Nucleus accumbens (tissue), 56 donors: ENCODE data around the gene GH2.
"Not testable (repeated sequence)": the region's sequence is repeated elsewhere in the genome, so short reads cannot be mapped to it uniquely, and the experiment has no call there.

Experiments
- DNase-seq, 56 donors: peaks; one replicate each; lab custom pipeline; 2025; lab: John Stamatoyannopoulos, UW

GH2 gene

GRCh38 chr17:63911657-63912100 lies 29.9 kb upstream of the GH2 start:
- DNase-seq = peak in 15 of 56 donors; percentile 4 to 60 (median 12)

DNA sequence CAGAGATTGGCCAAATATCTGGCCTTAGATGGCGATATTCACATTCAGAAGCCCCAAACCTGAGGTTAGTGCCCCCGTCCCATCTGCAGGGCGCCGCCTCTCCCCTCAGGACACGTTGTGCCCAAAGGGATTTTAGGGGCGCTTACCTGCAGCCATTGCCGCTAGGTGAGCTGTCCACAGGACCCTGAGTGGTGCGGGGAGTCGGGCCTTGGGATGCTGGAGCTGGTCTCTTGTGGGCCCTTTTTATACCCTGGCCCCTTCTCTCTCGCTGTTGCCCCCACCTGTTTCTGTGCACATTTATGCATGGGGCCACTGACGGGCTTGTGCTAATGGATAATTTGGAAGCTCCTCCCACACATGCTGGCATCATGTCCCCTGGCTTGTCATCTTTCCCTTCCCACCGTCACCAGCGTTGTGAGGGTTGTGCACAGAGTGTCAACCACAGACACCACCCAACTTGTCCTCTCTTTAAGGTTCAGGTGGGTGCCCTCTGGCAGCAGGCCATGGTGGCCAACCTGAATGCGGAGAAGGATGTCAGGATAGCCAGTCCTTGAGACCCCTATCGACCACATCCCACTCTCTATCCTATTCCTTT lies 29.4 kb upstream of the GH2 start, which contains the start of gene CSHL1:
Gene CSHL1 (minus strand): TSS at position 218 of the 595 bp plus-strand sequence. CDS start 62 bp downstream, at position 156.
- DNase-seq = peak in 1 of 56 donors; percentile 23

- DNase-seq = no peak
These were observed 28.4 kb upstream of the GH2 start for GRCh38 chr17:63910096-63910495.

DNA sequence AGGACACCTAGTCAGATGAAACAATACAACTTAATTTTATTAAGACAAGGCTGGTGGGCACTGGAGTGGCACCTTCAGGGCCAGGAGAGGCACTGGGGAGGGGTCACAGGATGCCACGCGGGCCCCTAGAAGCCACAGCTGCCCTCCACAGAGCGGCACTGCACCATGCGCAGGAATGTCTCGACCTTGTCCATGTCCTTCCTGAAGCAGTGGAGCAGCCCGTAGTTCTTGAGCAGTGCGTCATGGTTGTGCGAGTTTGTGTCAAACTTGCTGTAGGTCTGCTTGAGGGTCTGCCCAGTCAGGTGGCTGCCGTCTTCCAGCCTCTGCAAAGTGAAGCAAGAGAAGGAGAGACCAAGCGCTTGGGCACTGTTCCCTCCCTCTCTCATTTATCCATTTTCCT lies 27.8 kb upstream of the GH2 start:
- DNase-seq = not testable (repeated sequence)

DNA sequence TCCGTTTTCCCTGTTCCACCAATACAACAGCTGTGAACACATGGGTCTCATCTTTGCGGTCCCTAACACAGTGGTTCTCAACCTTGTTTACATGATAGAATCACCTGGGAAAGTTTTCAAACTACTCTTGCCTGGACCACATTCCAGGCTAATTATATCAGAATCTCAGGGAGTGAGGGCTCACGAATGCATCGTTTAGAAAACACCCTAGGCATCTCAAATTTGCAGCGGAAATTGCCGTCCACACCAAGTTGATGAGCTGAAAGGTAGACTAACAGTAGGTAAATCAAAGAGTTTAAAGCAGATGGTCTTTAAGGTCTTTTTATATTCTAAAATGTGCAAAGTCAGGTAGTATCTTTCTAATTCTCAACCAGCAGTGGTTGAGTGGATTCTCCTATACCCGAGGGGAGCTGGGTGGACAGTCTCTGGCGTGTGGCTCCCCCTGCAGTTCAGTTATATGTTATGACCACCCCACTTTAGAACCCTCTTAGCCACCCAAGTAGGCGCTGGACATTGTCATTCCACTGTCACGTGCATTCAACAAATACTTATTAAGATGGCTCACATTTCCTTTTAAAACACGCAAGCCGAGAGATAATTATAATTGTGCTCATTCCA lies 25.5 kb upstream of the GH2 start:
- DNase-seq = not testable (repeated sequence)

GRCh38 chr17:63904796-63905195 lies 23.1 kb upstream of the GH2 start:
- not testable (repeated sequence) for DNase-seq

DNA sequence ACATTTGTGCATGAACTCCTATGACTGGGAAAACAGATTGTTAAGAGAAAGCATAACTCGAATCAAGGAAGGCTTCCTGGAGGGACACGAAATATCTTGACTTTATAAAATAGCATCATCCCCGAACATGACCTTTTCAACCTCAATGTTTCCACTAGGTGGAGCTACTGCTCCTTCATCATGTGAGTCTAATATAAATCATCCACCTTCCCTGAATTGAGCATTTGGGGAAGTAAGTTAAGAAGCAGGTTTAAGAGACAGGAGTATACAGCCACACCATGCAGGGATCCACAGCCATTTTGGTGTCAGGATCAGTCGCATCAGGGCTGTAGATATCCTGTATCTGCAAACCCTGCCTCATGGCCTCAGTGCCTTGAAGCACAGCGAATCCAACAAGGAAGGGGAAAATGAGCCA lies 22.1 kb upstream of the GH2 start:
- not testable (repeated sequence) for DNase-seq

DNA sequence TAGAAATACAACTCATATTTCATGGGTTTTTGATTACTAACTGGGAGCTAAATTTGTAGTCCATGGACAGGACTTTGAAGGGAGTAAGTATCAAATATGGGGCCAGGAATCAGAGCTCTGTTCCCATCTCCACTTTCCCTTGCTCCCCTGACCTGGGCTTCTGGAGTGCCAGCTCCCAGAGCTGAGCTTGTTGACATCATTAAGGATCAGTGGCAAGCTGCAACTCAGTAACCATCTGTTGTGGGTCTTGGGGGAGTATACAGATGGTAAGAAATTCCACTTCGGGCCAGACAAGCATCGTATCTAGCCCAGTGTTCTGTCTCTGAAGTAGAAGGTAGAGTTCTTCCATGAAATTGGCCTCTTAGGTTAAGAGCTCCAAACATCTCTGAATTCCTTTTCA lies 20.2 kb upstream of the GH2 start:
- DNase-seq = not testable (repeated sequence)

DNA sequence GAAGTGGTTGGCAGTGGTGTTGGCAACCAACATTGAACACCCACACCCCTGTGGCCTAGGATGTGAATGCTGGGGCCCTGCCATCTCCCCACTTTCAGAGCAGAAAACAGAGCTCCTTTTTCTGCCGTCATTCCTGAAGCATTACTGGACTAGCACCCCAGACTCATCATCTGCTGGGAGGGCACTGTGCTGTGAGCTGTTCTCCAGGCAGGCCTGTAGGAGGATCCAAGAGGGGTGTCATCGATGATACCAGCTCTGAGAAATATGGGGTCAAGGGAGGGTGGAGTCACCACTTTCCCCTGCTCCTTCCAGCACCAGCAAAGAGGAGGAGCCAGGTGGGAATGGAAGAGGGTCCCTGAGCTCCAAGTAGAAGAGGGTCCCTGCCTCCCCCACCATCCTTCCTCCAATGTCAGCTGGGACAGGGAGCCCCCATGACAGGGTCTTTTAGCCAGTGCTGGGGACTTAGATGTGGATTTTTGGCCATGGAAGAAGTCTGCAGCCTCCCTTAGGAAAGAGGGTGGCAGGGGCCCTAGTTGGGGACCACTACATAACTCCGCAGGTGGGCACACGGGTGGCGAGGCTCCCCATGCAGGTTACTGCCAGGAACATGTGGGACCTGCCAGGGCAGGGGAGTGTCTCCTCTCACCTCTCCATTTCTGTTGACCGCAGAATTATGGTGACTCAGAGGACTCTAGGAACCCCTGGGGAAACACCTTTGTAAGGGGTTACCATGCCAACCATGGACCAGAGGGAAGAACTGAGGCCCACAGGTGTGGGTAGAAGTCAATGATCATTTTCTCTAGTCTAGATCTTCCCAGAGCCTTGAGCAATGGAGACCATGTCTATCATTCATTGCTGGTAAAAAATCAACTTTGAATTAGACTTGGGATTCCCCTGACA lies 17.4 kb upstream of the GH2 start:
- not testable (repeated sequence) for DNase-seq

GRCh38 chr17:63896524-63897354 lies 15.0 kb upstream of the GH2 start, which contains the start of gene CSH1:
Gene CSH1, minus strand, starts transcription at chr17:63896574. Its CDS starts 63 bp downstream, at chr17:63896511.
- not testable (repeated sequence) for DNase-seq

DNA sequence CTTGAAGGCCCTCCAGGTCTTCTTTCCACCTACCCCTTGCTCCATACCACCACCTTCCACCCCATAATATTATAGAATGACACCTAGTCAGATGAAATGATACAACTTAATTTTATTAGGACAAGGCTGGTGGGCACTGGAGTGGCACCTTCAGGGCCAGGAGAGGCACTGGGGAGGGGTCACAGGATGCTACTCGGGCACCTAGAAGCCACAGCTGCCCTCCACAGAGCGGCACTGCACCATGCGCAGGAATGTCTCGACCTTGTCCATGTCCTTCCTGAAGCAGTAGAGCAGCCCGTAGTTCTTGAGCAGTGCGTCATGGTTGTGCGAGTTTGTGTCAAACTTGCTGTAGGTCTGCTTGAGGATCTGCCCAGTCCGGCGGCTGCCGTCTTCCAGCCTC lies 13.1 kb upstream of the GH2 start:
- not testable (repeated sequence) for DNase-seq

DNA sequence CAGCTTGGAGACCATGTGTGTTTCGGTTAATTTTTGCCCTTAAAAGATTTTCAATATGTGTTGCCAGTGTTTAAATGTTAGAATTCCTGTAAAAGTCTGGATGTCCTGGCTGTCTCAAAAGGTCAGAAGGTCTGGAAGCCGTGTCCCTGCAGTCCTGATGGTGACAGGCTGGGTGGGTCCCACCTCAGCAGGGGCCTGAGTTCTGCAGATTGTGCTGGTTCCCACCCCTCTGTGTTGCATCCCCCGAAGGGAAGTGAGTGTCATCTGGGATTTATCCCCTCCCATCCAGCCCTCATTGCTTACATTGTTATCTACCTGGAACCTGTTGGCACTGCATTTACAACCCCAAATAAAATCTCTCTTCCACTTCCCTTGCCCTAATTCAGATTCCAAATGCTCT lies 12.3 kb upstream of the GH2 start:
- not testable (repeated sequence) for DNase-seq

DNA sequence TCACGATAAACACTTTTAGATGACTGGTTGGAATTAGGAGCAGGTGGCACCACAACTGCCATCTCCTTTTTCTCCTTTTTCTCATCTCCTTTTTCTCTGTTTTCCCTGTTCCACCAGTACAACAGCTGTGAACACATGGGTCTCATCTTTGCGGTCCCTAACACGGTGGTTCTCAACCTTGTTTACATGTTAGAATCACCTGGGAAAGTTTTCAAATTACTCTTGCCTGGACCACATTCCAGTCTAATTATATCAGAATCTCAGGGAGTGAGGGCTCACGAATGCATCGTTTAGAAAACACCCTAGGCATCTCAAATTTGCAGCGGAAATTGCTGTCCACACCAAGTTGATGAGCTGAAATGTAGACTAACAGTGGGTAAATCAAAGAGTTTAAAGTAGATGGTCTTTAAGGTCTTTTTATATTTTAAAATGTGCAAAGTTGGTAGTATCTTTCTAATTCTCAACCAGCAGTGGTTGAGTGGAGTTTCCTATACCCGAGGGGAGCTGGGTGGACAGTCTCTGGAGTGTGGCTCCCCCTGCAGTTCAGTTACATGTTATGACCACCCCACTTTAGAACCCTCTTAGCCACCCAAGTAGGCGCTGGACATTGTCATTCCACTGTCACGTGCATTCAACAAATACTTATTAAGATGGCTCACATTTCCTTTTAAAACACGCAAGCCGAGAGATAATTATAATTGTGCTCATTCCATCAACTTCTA lies 10.7 kb upstream of the GH2 start:
- DNase-seq = not testable (repeated sequence)

- DNase-seq = peak in 15 of 56 donors; percentile 3 to 25 (median 11)
These were observed 7.5 kb upstream of the GH2 start for GRCh38 chr17:63889026-63889848.

DNA sequence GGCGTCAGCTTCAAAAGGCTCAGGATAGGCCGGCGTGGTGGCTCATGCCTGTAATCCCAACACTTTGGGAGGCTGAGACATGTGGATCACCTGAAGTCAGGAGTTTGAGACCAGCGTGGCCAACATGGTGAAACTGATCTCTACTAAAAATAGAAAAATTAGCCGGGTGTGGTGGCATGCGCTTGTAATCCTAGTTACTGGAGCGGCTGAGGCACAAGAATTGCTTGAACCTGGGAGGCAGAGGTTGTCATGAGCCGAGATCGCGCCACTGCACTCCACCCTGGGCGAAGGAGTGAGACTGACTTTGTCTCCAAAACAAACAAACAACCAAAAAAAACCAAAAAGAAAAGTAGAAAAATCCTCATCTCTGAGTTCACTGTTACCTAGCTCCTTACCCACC lies 3.4 kb upstream of the GH2 start:
- not testable (repeated sequence) for DNase-seq

GRCh38 chr17:63882626-63883126 lies 932 bp upstream of the GH2 start:
- DNase-seq = not testable (repeated sequence)

- DNase-seq = not testable (repeated sequence)
These were observed 407 bp downstream of the GH2 start for GRCh38 chr17:63881337-63881736.

DNA sequence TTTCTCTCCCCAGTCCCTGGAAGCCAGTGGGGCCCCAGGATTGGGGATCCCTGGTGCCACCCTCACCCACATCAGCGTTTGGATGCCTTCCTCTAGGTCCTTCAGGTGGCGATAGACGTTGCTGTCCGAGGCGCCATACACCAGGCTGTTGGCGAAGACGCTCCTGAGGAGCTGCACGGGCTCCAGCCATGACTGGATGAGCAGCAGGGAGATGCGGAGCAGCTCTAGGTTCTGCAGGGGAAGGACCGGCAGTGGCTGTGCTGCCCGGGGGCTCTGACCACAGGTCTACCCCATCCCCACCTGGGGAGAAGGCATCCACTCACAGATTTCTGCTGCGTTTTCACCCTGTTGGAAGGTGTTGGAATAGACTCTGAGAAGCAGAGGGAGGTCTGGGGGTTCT lies 1.0 kb downstream of the GH2 start:
- no peak for DNase-seq
